Lung (tissue), 12 donors: ENCODE data around the gene IL1B. TPM values are rescaled to one million over a fixed set of nuclear protein-coding genes. Genes with fewer than 3 reads are reported as not detected.

Source experiments
- ATAC-seq: fragments of 200-7000 bp; cut with Tn5 transposase; one replicate; pipeline ENCODE4 v1.9.1; 2020; ENCODE audit warnings: moderate number of reproducible peaks; ENCODE audit not compliant: insufficient read depth, low FRiP score
- DNase-seq, 3 donors: peaks; one replicate each; pipeline ENCODE4 v3.0.0-alpha.2; 2013 to 2017
- H3K27ac ChIP-seq, 2 donors: one replicate each; pipeline ENCODE4 v1.5.1; 2013; ENCODE audit warnings: mild to moderate bottlenecking in 2 of 2, moderate library complexity in 2 of 2, control low read depth in 1 of 2, inconsistent platforms in 1 of 2, low read depth in 1 of 2, low read length in 1 of 2
- H3K27me3 ChIP-seq, 3 donors: one replicate each; pipeline ENCODE4 v1.5.1; 2013; ENCODE audit warnings: low read length in 2 of 3; ENCODE audit not compliant: control insufficient read depth in 3 of 3, insufficient read depth in 3 of 3
- H3K36me3 ChIP-seq, 4 donors: one replicate each; pipeline ENCODE4 v1.5.1; 2013; ENCODE audit warnings: low read length in 4 of 4, mild to moderate bottlenecking in 1 of 4, moderate library complexity in 1 of 4; ENCODE audit not compliant: control insufficient read depth in 4 of 4, insufficient read depth in 4 of 4
- H3K4me1 ChIP-seq, 5 donors: one replicate each; pipeline ENCODE4 v1.5.1; 2013; ENCODE audit warnings: low read length in 5 of 5, mild to moderate bottlenecking in 2 of 5, moderate library complexity in 1 of 5; ENCODE audit not compliant: control insufficient read depth in 5 of 5, insufficient read depth in 5 of 5
- H3K4me3 ChIP-seq: one replicate; pipeline ENCODE4 v1.5.1; 2013; ENCODE audit warnings: mild to moderate bottlenecking, control low read depth, moderate library complexity
- H3K9ac ChIP-seq, 2 donors: one replicate each; pipeline ENCODE4 v1.5.1; 2013; ENCODE audit warnings: low read length in 2 of 2, control low read depth in 1 of 2; ENCODE audit not compliant: insufficient read depth in 1 of 2
- H3K9me3 ChIP-seq, 4 donors: one replicate each; pipeline ENCODE4 v1.5.1; 2013; ENCODE audit warnings: low read length in 3 of 4, mild to moderate bottlenecking in 1 of 4, moderate library complexity in 1 of 4; ENCODE audit not compliant: control insufficient read depth in 4 of 4, insufficient read depth in 3 of 4
- CTCF ChIP-seq: IDR thresholded peaks from 2 replicates; pipeline ENCODE4 v1.5.1; 2012; ENCODE audit warnings: mild to moderate bottlenecking; ENCODE audit errors: control extremely low read depth, extremely low read depth
- WGBS, 2 donors: extraction: QIAGEN DNeasy Blood & Tissue Kit; methylation state at CpG; one replicate each; pipeline ENCODE4 v1.1.7; 2013; 5-methylcytosine and 5-hydroxymethylcytosine counted together
- polyA plus RNA-seq, 2 donors: library from polyadenylated mRNA; stranded (reverse); fragments of 200-250 nt; gene quantifications; one replicate each; pipeline ENCODE4 v1.2.1, GENCODE V29; 2013
- total RNA-seq, 2 donors: library from RNA; depleted of rRNA in 1 of 2; stranded (reverse); fragments of >200 nt in 1 of 2; gene quantifications; one replicate each; pipeline ENCODE4 v1.2.1, GENCODE V29; 2014 to 2021
- donor health status: control.
- donor health status: control.
- donor health status: Bipolar disorder and iron deficiency.
- donor health status: healthy.
- donor health status: DM: yes; HTN: yes; CAD: no.

Gene IL1B
- total and polyA plus RNA-seq, 4 donors = 3.8 to 482 (median 13.2) TPM

GRCh38 chr2:112791693-112792230 lies 44.8 kb downstream of the IL1B start:
- DNase-seq = no peak
- no peak overlapping the region for H3K27ac ChIP-seq

DNA sequence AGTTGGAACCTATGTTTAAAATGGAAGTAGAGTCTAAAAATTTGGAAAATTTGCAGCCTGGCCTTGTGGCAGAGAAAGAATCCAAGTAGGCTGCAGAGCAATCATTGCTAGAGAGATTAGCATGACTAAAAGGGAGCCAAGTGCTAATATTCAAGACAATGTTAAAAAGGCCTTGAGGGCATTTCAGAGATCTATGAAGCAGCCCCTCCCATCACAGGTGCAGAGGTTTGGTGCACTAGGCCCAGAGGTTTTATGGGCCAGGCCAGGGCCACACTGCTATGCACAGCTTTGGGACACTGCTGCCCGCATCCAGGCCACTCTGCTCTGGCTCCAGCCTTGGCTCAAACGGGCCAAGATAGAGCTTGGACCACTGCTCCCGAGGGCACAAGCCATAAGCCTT lies 45.6 kb downstream of the IL1B start:
- TF ChIP-seq CTCF = no peak
- peaks cover 0 to 2% (median 0%) of the 10 kb centered on the region in 4 donors for H3K9me3 ChIP-seq
- WGBS, 2 donors = 95 to 98% methylated on average over 3 of the region's 3 CpGs

More at GRCh38 chr2:112791693-112792230, 44.8 kb downstream of the IL1B start:
- WGBS, 2 donors = 95 to 97% methylated on average over 3 of the region's 3 CpGs
- Histone ChIP-seq H3K27me3 (no peaks in the 10 kb centered on the region), H3K4me1 (peaks cover 0 to 23% (median 4%) of the 10 kb centered on the region in 5 donors), H3K9me3 (peaks cover 0 to 2% (median 0%) of the 10 kb centered on the region in 4 donors), H3K4me3 (no peak overlapping the region), H3K9ac (no peak overlapping the region), H3K36me3 (no peaks in the 10 kb centered on the region)
- no peak for TF ChIP-seq CTCF
- no peak for ATAC-seq

DNA sequence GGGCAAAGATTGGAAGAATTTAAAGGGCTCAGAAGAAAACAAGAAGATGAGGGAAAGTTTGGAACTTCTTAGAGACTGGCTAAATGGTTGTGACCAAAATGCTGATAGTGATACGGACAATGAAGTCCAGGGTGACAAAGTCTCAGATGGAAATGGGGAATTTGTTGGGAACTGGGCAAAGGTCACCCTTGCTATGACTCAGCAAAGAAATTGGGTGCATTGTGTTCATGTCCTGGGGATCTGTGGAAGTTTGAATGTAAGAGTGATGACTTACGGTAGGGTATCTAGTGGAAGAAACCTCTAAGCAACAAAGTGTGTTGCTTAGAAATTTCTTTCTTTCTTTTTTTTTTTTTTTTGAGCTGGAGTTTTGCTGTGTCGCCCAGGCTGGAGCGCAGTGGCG lies 46.3 kb downstream of the IL1B start:
- TF ChIP-seq CTCF = no peak
- no peaks in the 10 kb centered on the region for H3K36me3 ChIP-seq
- H3K27me3 ChIP-seq = no peaks in the 10 kb centered on the region
- H3K4me1 ChIP-seq = peaks cover 0 to 17% (median 4%) of the 10 kb centered on the region in 5 donors
- H3K9me3 ChIP-seq = no peaks in the 10 kb centered on the region
- no peak for DNase-seq
- no peak overlapping the region for H3K4me3 ChIP-seq
- H3K9ac ChIP-seq = no peak overlapping the region
- ATAC-seq = no peak
- no peak overlapping the region for H3K27ac ChIP-seq
- WGBS, 2 donors = 87 to 93% methylated on average over 5 of the region's 5 CpGs

More for the DNA sequence above, 45.6 kb downstream of the IL1B start:
- H3K4me1 ChIP-seq = peaks cover 0 to 23% (median 4%) of the 10 kb centered on the region in 5 donors
- H3K4me3 ChIP-seq = no peak overlapping the region
- no peak overlapping the region for H3K27ac ChIP-seq
- DNase-seq (no peak), ATAC-seq (no peak)
- no peaks in the 10 kb centered on the region for H3K36me3 ChIP-seq
- H3K27me3 ChIP-seq = no peaks in the 10 kb centered on the region
- H3K9ac ChIP-seq = no peak overlapping the region

GRCh38 chr2:112789186-112789585 lies 47.4 kb downstream of the IL1B start:
- ATAC-seq (no peak), DNase-seq (no peak)
- Histone ChIP-seq H3K9me3 (no peaks in the 10 kb centered on the region), H3K4me1 (peaks cover 0 to 6% (median 0%) of the 10 kb centered on the region in 5 donors), H3K27me3 (no peaks in the 10 kb centered on the region), H3K4me3 (no peak overlapping the region), H3K9ac (no peak overlapping the region), H3K27ac (no peak overlapping the region), H3K36me3 (no peaks in the 10 kb centered on the region)
- TF ChIP-seq CTCF = no peak
- WGBS, 2 donors = 83 to 87% methylated on average over 1 of the region's 1 CpG
